H1 (cell line): Measurements from ENCODE around the gene ACAP1. TPM values are rescaled to one million over a fixed set of nuclear protein-coding genes. Genes with fewer than 3 reads are reported as not detected.
A peak's percentile ranks its signal among the peaks of the same experiment; 100 is the strongest.

Experiments used
- CTCF ChIA-PET: fragments of 300-600 bp; sonication (Branson Sonifier 250); formaldehyde crosslinking; loops from one replicate; lab custom pipeline; 2021; ENCODE audit not compliant: partially characterized antibody; lab: Charles Lee
- POLR2A ChIA-PET: fragments of 300-600 bp; sonication (Branson Sonifier 250); formaldehyde crosslinking; loops from one replicate; lab custom pipeline; 2021; ENCODE audit warnings: inconsistent platforms; ENCODE audit not compliant: partially characterized antibody; lab: Charles Lee
- DNase-seq, 2 experiments: peaks; one replicate each; pipeline versions ENCODE4 v3.0.0 to v3.0.0-alpha.2; 2010 to 2022; ENCODE audit warnings: low spot score in 2 of 2, low read depth in 1 of 2, mixed read lengths in 1 of 2
- FAIRE-seq: peaks from 2 replicates; lab custom pipeline; 2011; peaks lifted over from hg19 to GRCh38; lab: Jason Lieb, UNC
- H2AFZ ChIP-seq: 2 replicates; pipeline ENCODE4 v1.8.1; 2012; ENCODE audit warnings: low read length, inconsistent platforms
- H2AK5ac ChIP-seq: 2 replicates; pipeline ENCODE4 v1.6.1; 2013; ENCODE audit warnings: low read depth, low read length
- H2BK120ac ChIP-seq: replicated peaks from 2 replicates; pipeline ENCODE3; 2013; ENCODE audit warnings: low read depth, low read length, inconsistent platforms
- H2BK12ac ChIP-seq: 2 replicates; pipeline ENCODE4 v1.6.1; 2013; ENCODE audit warnings: low read depth, low read length
- H2BK15ac ChIP-seq: 2 replicates; pipeline ENCODE4 v1.6.1; 2013; ENCODE audit warnings: low read length
- H2BK20ac ChIP-seq: 2 replicates; pipeline ENCODE4 v1.6.1; 2013; ENCODE audit warnings: low read length
- H2BK5ac ChIP-seq: 2 replicates; pipeline ENCODE4 v1.6.1; 2013; ENCODE audit warnings: low read depth, low read length
- H3K14ac ChIP-seq: 2 replicates; pipeline ENCODE4 v1.6.1; 2013; ENCODE audit warnings: inconsistent platforms; ENCODE audit not compliant: insufficient read length
- H3K18ac ChIP-seq: 2 replicates; pipeline ENCODE4 v1.6.1; 2013; ENCODE audit warnings: low read length; ENCODE audit errors: extremely low read depth
- H3K23ac ChIP-seq: 2 replicates; pipeline ENCODE4 v1.6.1; 2013; ENCODE audit warnings: inconsistent platforms; ENCODE audit not compliant: insufficient read length
- H3K23me2 ChIP-seq: 2 replicates; pipeline ENCODE4 v1.6.1; 2013; ENCODE audit warnings: low read depth, low read length
- H3K27ac ChIP-seq: 2 replicates; pipeline ENCODE4 v1.6.1; 2011; ENCODE audit warnings: low read depth, low read length, inconsistent platforms
- H3K27me3 ChIP-seq, 4 experiments: replicated peaks in 1 of 4; 1 replicate in 1 of 4; 2 replicates in 3 of 4; pipeline versions ENCODE4 v1.6.1 to v1.8.1; 2011 to 2013; ENCODE audit warnings: low read length in 3 of 4, mild to moderate bottlenecking in 3 of 4, inconsistent platforms in 2 of 4, mixed read lengths in 2 of 4, moderate library complexity in 1 of 4; ENCODE audit not compliant: control insufficient read depth in 3 of 4, insufficient read depth in 3 of 4; ENCODE audit errors: extremely low read depth in 1 of 4
- H3K36me3 ChIP-seq, 4 experiments: 2 replicates each; pipeline versions ENCODE4 v1.6.1 to v1.8.1; 2011 to 2013; ENCODE audit warnings: mild to moderate bottlenecking in 4 of 4, low read length in 3 of 4, moderate library complexity in 2 of 4, control low read depth in 1 of 4, inconsistent platforms in 1 of 4; ENCODE audit not compliant: insufficient read depth in 4 of 4, control insufficient read depth in 2 of 4
- H3K4ac ChIP-seq: replicated peaks from 2 replicates; pipeline ENCODE3; 2013; ENCODE audit warnings: low read length, low read depth, mixed read lengths, inconsistent platforms; ENCODE audit not compliant: insufficient read length
- H3K4me1 ChIP-seq, 4 experiments: replicated peaks in 1 of 4; 1 replicate in 1 of 4; 2 replicates in 3 of 4; pipeline versions ENCODE4 v1.6.1 to v1.8.1; 2011 to 2013; ENCODE audit warnings: low read length in 3 of 4, inconsistent platforms in 2 of 4, mixed read lengths in 1 of 4; ENCODE audit not compliant: insufficient read depth in 4 of 4, control insufficient read depth in 3 of 4
- H3K4me2 ChIP-seq, 2 experiments: 2 replicates each; pipeline versions ENCODE4 v1.6.1 to v1.8.1; 2011 to 2013; ENCODE audit warnings: low read depth in 2 of 2, low read length in 2 of 2, control low read depth in 1 of 2, inconsistent platforms in 1 of 2, mild to moderate bottlenecking in 1 of 2; ENCODE audit not compliant: insufficient read depth in 1 of 2
- H3K4me3 ChIP-seq, 4 experiments: fragments of 200-600, 300-600 bp in 1 of 4; sonication (generic), shearing (Covaris generic), sonication (Bioruptor Twin) in 1 of 4; 2 replicates each; pipeline versions ENCODE4 v1.5.1 to v1.8.1; 2011 to 2016; ENCODE audit warnings: low read length in 4 of 4, low read depth in 3 of 4, control low read depth in 2 of 4, inconsistent platforms in 2 of 4, mild to moderate bottlenecking in 2 of 4, mixed read lengths in 1 of 4, moderate library complexity in 1 of 4; ENCODE audit not compliant: insufficient read depth in 2 of 4; ENCODE audit errors: extremely low read depth in 1 of 4
- H3K56ac ChIP-seq: replicated peaks from 2 replicates; pipeline ENCODE3; 2013; ENCODE audit warnings: low read depth, mild to moderate bottlenecking, mixed read lengths, low read length, inconsistent platforms; ENCODE audit not compliant: insufficient read length
- H3K79me1 ChIP-seq: 2 replicates; pipeline ENCODE4 v1.6.1; 2013; ENCODE audit warnings: low read depth, low read length, control low read depth
- H3K79me2 ChIP-seq, 2 experiments: 2 replicates each; pipeline versions ENCODE4 v1.6.1 to v1.8.1; 2012 to 2013; ENCODE audit warnings: low read length in 2 of 2, mild to moderate bottlenecking in 2 of 2, inconsistent platforms in 1 of 2; ENCODE audit not compliant: insufficient read depth in 2 of 2, control insufficient read depth in 1 of 2
- H3K9ac ChIP-seq, 4 experiments: replicated peaks in 1 of 4; 1 replicate in 1 of 4; 2 replicates in 3 of 4; pipeline versions ENCODE4 v1.6.1 to v1.8.1; 2011 to 2013; ENCODE audit warnings: low read depth in 3 of 4, low read length in 3 of 4, control low read depth in 2 of 4, mild to moderate bottlenecking in 2 of 4, moderate library complexity in 2 of 4, inconsistent platforms in 1 of 4; ENCODE audit errors: extremely low read depth in 1 of 4
- H3K9me3 ChIP-seq, 2 experiments: 2 replicates each; pipeline versions ENCODE4 v1.6.1 to v1.8.1; 2012 to 2013; ENCODE audit warnings: mild to moderate bottlenecking in 2 of 2, moderate library complexity in 2 of 2, control low read depth in 1 of 2, inconsistent platforms in 1 of 2, low read depth in 1 of 2, low read length in 1 of 2, mixed read lengths in 1 of 2; ENCODE audit not compliant: insufficient read depth in 2 of 2
- H4K20me1 ChIP-seq, 2 experiments: replicated peaks in 1 of 2; 2 replicates each; pipeline versions ENCODE3 to v1.8.1; 2011 to 2013; ENCODE audit warnings: inconsistent platforms in 2 of 2, low read length in 2 of 2, mild to moderate bottlenecking in 1 of 2; ENCODE audit not compliant: insufficient read depth in 2 of 2, control insufficient read depth in 1 of 2
- H4K5ac ChIP-seq: 2 replicates; pipeline ENCODE4 v1.6.1; 2013; ENCODE audit warnings: low read length, low read depth, mixed read lengths, inconsistent platforms; ENCODE audit not compliant: insufficient read length
- H4K8ac ChIP-seq: 2 replicates; pipeline ENCODE4 v1.8.0; 2013; ENCODE audit warnings: mild to moderate bottlenecking, moderate library complexity, low read length, inconsistent platforms; ENCODE audit not compliant: insufficient read depth; ENCODE audit errors: extremely low read depth
- H4K91ac ChIP-seq: replicated peaks from 2 replicates; pipeline ENCODE3; 2013; ENCODE audit warnings: low read length, mixed read lengths, inconsistent platforms; ENCODE audit not compliant: insufficient read length
- ASH2L ChIP-seq: fragments of 200-600, 300-600 bp; sonication (generic); IDR thresholded peaks from one replicate; pipeline ENCODE4 v1.7.1; 2017; ENCODE audit warnings: low read length
- GABPA ChIP-seq: IDR thresholded peaks from 2 replicates; pipeline ENCODE4 v1.6.1; 2011; ENCODE audit warnings: mild to moderate bottlenecking, low read length, moderate library complexity, borderline replicate concordance; ENCODE audit not compliant: insufficient read depth
- POLR2A ChIP-seq, 2 experiments: IDR thresholded peaks; 1 replicate in 1 of 2; 2 replicates in 1 of 2; pipeline ENCODE4 v1.6.1; 2011; ENCODE audit warnings: low read depth in 2 of 2, low read length in 2 of 2, mild to moderate bottlenecking in 2 of 2; ENCODE audit errors: control extremely low read depth in 1 of 2
- POLR2AphosphoS5 ChIP-seq: IDR thresholded peaks from 2 replicates; pipeline ENCODE4 v1.6.1; 2011; ENCODE audit warnings: low read depth, low read length
- SAP30 ChIP-seq: fragments of 300-600 bp; sonication (generic); IDR thresholded peaks from 2 replicates; pipeline ENCODE4 v1.7.1; 2012; ENCODE audit warnings: low read length, moderate library complexity, mild to moderate bottlenecking, inconsistent platforms; ENCODE audit not compliant: insufficient read depth, insufficient replicate concordance
- SIN3A ChIP-seq, 2 experiments: IDR thresholded peaks in 1 of 2; conservative IDR thresholded peaks in 1 of 2; 2 replicates each; pipeline ENCODE4 v1.6.1; 2011 to 2012; ENCODE audit warnings: low read length in 2 of 2, improper control_type of control experiment in 1 of 2, low read depth in 1 of 2, mild to moderate bottlenecking in 1 of 2
- TAF1 ChIP-seq: IDR thresholded peaks from 2 replicates; pipeline ENCODE4 v1.6.1; 2011; ENCODE audit warnings: mild to moderate bottlenecking, low read depth, low read length
- TAF7 ChIP-seq: optimal IDR thresholded peaks from 2 replicates; pipeline ENCODE3; 2011; ENCODE audit warnings: low read depth, mild to moderate bottlenecking, inconsistent platforms, low read length, moderate library complexity, borderline replicate concordance
- TBP ChIP-seq: IDR thresholded peaks from 2 replicates; pipeline ENCODE4 v1.6.1; 2011; ENCODE audit warnings: low read depth, low read length, improper control_type of control experiment
- WGBS, 2 experiments: shearing (Covaris generic) in 1 of 2; methylation state at CpG; one replicate each; pipeline versions ENCODE4 v1.1.6 to v1.1.7; 2013 to 2015; ENCODE audit warnings: low lambda C conversion rate in 2 of 2, mixed read lengths in 2 of 2, inconsistent platforms in 1 of 2, low coverage in 1 of 2, missing lambda C conversion rate in 1 of 2; ENCODE audit not compliant: insufficient replicate concordance in 2 of 2, insufficient coverage in 1 of 2, insufficient read length in 1 of 2; ENCODE audit errors: extremely low coverage in 1 of 2, missing lambda C conversion rate in 1 of 2; 5-methylcytosine and 5-hydroxymethylcytosine counted together
- polyA plus RNA-seq, 7 experiments: library from polyadenylated mRNA; depleted of rRNA in 3 of 7; stranded (reverse) in 5 of 7; unstranded in 2 of 7; fragments of >200 nt in 5 of 7; fragments of 200-250 nt in 2 of 7; gene quantifications; 1 replicate in 5 of 7; 2 replicates in 1 of 7; 4 replicates in 1 of 7; pipeline versions ENCODE4 v1.2.1 to v1.2.3, GENCODE V29; 2011 to 2013; ENCODE audit warnings: missing spikeins in 2 of 7, mixed read lengths in 2 of 7
- total RNA-seq: library from RNA; stranded (reverse); fragmentation: NEBNext Ultra II Directional; extraction: Animal tissue kit (Norgen Biotek cat#: 25700); gene quantifications from 2 replicates; pipeline ENCODE4 v1.2.1, GENCODE V29; 2021

ACAP1 gene
- total and polyA plus RNA-seq, 2 of the 8 experiments (the other 6 are each of a cell fraction or from before 2014, with no cell fraction given): 11.9 to 45.1 TPM

- Histone ChIP-seq H2BK12ac (no peak overlapping the region), H3K18ac (peak overlapping the region; percentile 93), H3K79me2 (peaks cover 17 to 38% of the 10 kb centered on the region in 2 experiments), H4K20me1 (peaks cover 21 to 26% of the 10 kb centered on the region in 2 experiments), H3K4ac (peak overlapping the region; percentile 99), H3K4me1 (peaks cover 0 to 14% (median 6%) of the 10 kb centered on the region in 4 experiments; a peak in 5 of 7 replicates), H3K27me3 (no peaks in the 10 kb centered on the region), H2BK15ac (0 out of 2 replicates have a peak overlapping the region, but pooled peaks have one; percentile 88), H3K23ac (no peak overlapping the region), H3K4me3 (peak overlapping the region; percentile 87 to 97 (median 90)), H3K27ac (peak overlapping the region; percentile 92), H3K36me3 (peaks cover 27 to 44% (median 36%) of the 10 kb centered on the region in 4 experiments), H4K5ac (peak overlapping the region; percentile 72), H3K9ac (peak overlapping the region; percentile 71 to 98 (median 96)), H4K8ac (peak overlapping the region; percentile 88; the same call in 1 of the 2 replicates), H3K79me1 (peaks cover 12% of the 10 kb centered on the region), H2BK20ac (0 out of 2 replicates have a peak overlapping the region, but pooled peaks have one; percentile 32), H2BK5ac (peak overlapping the region; percentile 97), H2AK5ac (peak overlapping the region; percentile 96; the same call in 1 of the 2 replicates), H2AFZ (no peak overlapping the region), H3K56ac (peak overlapping the region; percentile 94), H3K9me3 (no peaks in the 10 kb centered on the region), H4K91ac (peak overlapping the region; percentile 88), H3K14ac (no peak overlapping the region), H3K4me2 (peak overlapping the region; percentile 88 to 99), H3K23me2 (peaks cover 10% of the 10 kb centered on the region), H2BK120ac (peak overlapping the region; percentile 70)
- 0% methylated on average over 14 of the region's 14 CpGs; no CpG with 5 or more reads in 1 of the 2 experiments for WGBS, 2 experiments
- ChIA-PET CTCF (interaction anchor here (0.6 to 4.5 kb wide), 7 partner anchors 12 to 263 kb away, joined by 3 to 22 read pairs (median 3); partner anchors contain the start of gene ASGR1), POLR2A (interaction anchor here (0.8 to 11.3 kb wide), 32 partner anchors 9 to 263 kb away, joined by 3 to 223 read pairs (median 5); partner anchors contain the start of genes ACAP1, CLDN7, CTDNEP1 and DLG4)
- DNase-seq (peak in 1 of 2 experiments; percentile 75), FAIRE-seq (peak; percentile 19)
- TF ChIP-seq POLR2A (IDR thresholded peaks at IDR 0.05; ENCODE audit: control extremely low read depth in 1 of 2, low read depth in 2 of 2, low read length in 2 of 2): peak; percentile 50 to 66
- TF ChIP-seq ASH2L: peak; percentile 63
- TF ChIP-seq TBP: peak; percentile 34; the same call in 1 of the 2 replicates
- TF ChIP-seq POLR2AphosphoS5: peak; percentile 16; the same call in 1 of the 2 replicates
- TF ChIP-seq SAP30: peak; percentile 73
- TF ChIP-seq TAF1: 0 out of 2 replicates have a peak, but pooled peaks have one; percentile 38
- no peak for TF ChIP-seq GABPA
- no peak for TF ChIP-seq TAF7
- peak; percentile 51 to 70; a peak in 3 of 4 replicates for TF ChIP-seq SIN3A (conservative IDR thresholded peaks at IDR 0.05 in 1 of 2, IDR thresholded peaks at IDR 0.05 in 1 of 2; ENCODE audit: low read depth in 1 of 2, low read length in 2 of 2)
Measured at GRCh38 chr17:7308625-7309433, 27.5 kb upstream of the ACAP1 start.
